HepG2 (cell line): ENCODE data around the gene GRB2. TPM values are rescaled to one million over a fixed set of nuclear protein-coding genes. Genes with fewer than 3 reads are reported as not detected.

Experiments
- ATAC-seq: fragments of 200-7000 bp; cut with Tn5 transposase; 3 replicates; pipeline ENCODE4 v1.9.1; 2020; ENCODE audit warnings: mild to moderate bottlenecking, moderate library complexity
- BruUV-seq: library from RNA; stranded (reverse); fragments of 400-500 nt; replicated peaks from 2 replicates; lab custom pipeline; 2021; lab: Mats Ljungman, UMichigan
- CTCF ChIA-PET: fragments of 300-600 bp; formaldehyde crosslinking; extraction: SDS; loops from one replicate; lab custom pipeline; 2021; ENCODE audit warnings: low total read pairs, inconsistent platforms, low intra/inter-chr PET ratio; lab: Yijun Ruan, JAX
- POLR2A ChIA-PET: fragments of 350-600 bp; sonication (Branson Sonifier 250); formaldehyde crosslinking; loops from one replicate; lab custom pipeline; 2020; ENCODE audit warnings: antibody characterized with exemption, inconsistent platforms; lab: Yijun Ruan, JAX
- DNase-seq: peaks from one replicate; pipeline ENCODE4 v3.0.0-alpha.2; 2015; ENCODE audit warnings: low spot score
- FAIRE-seq: peaks from 3 replicates; lab custom pipeline; 2011; peaks lifted over from hg19 to GRCh38; lab: Jason Lieb, UNC
- H2AFZ ChIP-seq: one replicate; pipeline ENCODE4 v1.6.1; 2011; ENCODE audit warnings: low read length, inconsistent platforms
- H3K27ac ChIP-seq: fragments of 300-600 bp; 3 replicates; pipeline ENCODE4 v1.8.0; 2011; ENCODE audit warnings: mixed run types, mild to moderate bottlenecking, mixed read lengths, low read length, inconsistent platforms; ENCODE audit not compliant: insufficient read depth; ENCODE audit errors: extremely low read length
- H3K27me3 ChIP-seq, 2 experiments: fragments of 200-600 bp in 1 of 2; 2 replicates in 1 of 2; 3 replicates in 1 of 2; pipeline versions ENCODE4 v1.6.0 to v1.8.0; 2011; ENCODE audit warnings: low read length in 2 of 2, mild to moderate bottlenecking in 2 of 2, moderate library complexity in 2 of 2, inconsistent platforms in 1 of 2; ENCODE audit not compliant: insufficient read depth in 2 of 2, control insufficient read depth in 1 of 2
- H3K36me3 ChIP-seq, 2 experiments: fragments of 200-600 bp in 1 of 2; replicated peaks in 1 of 2; 2 replicates in 1 of 2; 3 replicates in 1 of 2; pipeline versions ENCODE4 v1.5.1 to v1.8.0; 2011; ENCODE audit warnings: low read length in 2 of 2, inconsistent platforms in 1 of 2; ENCODE audit not compliant: insufficient read depth in 2 of 2, control insufficient read depth in 1 of 2
- H3K4me1 ChIP-seq: 2 replicates; pipeline ENCODE4 v1.5.1; 2012; ENCODE audit warnings: low read length, inconsistent platforms; ENCODE audit not compliant: insufficient read depth
- H3K4me2 ChIP-seq: 2 replicates; pipeline ENCODE4 v1.6.0; 2011; ENCODE audit warnings: low read depth, low read length, inconsistent platforms
- H3K4me3 ChIP-seq, 3 experiments: fragments of 200-600 bp in 1 of 3; sonication (generic), shearing (Covaris generic) in 1 of 3; replicated peaks in 1 of 3; 2 replicates each; pipeline ENCODE4 v1.5.1; 2011 to 2016; ENCODE audit warnings: low read length in 3 of 3, inconsistent platforms in 2 of 3, low read depth in 2 of 3, mild to moderate bottlenecking in 2 of 3, control low read depth in 1 of 3, mixed read lengths in 1 of 3; ENCODE audit not compliant: insufficient read depth in 1 of 3
- H3K79me2 ChIP-seq: one replicate; pipeline ENCODE4 v1.6.1; 2011; ENCODE audit warnings: low read length, inconsistent platforms; ENCODE audit not compliant: insufficient read depth
- H3K9ac ChIP-seq: 2 replicates; pipeline ENCODE4 v1.6.0; 2011; ENCODE audit warnings: mild to moderate bottlenecking, low read depth, low read length, inconsistent platforms; ENCODE audit not compliant: insufficient read depth
- H3K9me3 ChIP-seq: 2 replicates; pipeline ENCODE4 v1.5.1; 2012; ENCODE audit warnings: mild to moderate bottlenecking, low read length
- H4K20me1 ChIP-seq: 2 replicates; pipeline ENCODE4 v1.6.0; 2011; ENCODE audit warnings: inconsistent platforms, mild to moderate bottlenecking, low read length, moderate library complexity; ENCODE audit not compliant: insufficient read depth
- MYNN ChIP-seq: sonication (generic); formaldehyde crosslinking; IDR thresholded peaks from 2 replicates; pipeline ENCODE4 v1.4.0; 2020; ENCODE audit warnings: mild to moderate bottlenecking, low read depth, missing genetic modification reagents
- RNF219 ChIP-seq: sonication (generic); formaldehyde crosslinking; IDR thresholded peaks from 2 replicates; pipeline ENCODE4 v1.5.0; 2020; ENCODE audit warnings: mild to moderate bottlenecking, missing genetic modification reagents
- ZMYM4 ChIP-seq: sonication (generic); formaldehyde crosslinking; IDR thresholded peaks from 2 replicates; pipeline ENCODE4 v1.8.1; 2023; ENCODE audit warnings: mild to moderate bottlenecking, missing genetic modification reagents
- ZNF674 ChIP-seq: sonication (generic); formaldehyde crosslinking; IDR thresholded peaks from 2 replicates; pipeline ENCODE4 v1.5.0; 2020; ENCODE audit warnings: low read depth, mild to moderate bottlenecking, missing genetic modification reagents
- ZNF780A ChIP-seq: sonication (generic); formaldehyde crosslinking; IDR thresholded peaks from 2 replicates; pipeline ENCODE4 v1.8.0; 2022; ENCODE audit warnings: mild to moderate bottlenecking, missing genetic modification reagents, moderate library complexity
- WGBS: methylation state at CpG from one replicate; pipeline ENCODE4 v1.1.6; 2017; ENCODE audit warnings: low lambda C conversion rate; 5-methylcytosine and 5-hydroxymethylcytosine counted together
- in situ Hi-C: cut with HindIII; loops from 2 replicates; pipeline ENCODE4 v1.10.0; 2017; ENCODE audit warnings: low pct_unique_long_range_greater_than_20kb; ENCODE audit not compliant: extremely low pct_ligation_motif_present
- intact Hi-C: fragments of 100-400 bp; cut with micrococcal nuclease; formaldehyde crosslinking; loops from one replicate; pipeline ENCODE4 v1.10.0; 2022; ENCODE audit not compliant: unreplicated experiment
- polyA plus RNA-seq, 8 experiments: library from polyadenylated mRNA; depleted of rRNA in 3 of 8; stranded (reverse) in 7 of 8; unstranded in 1 of 8; fragments of >200 nt; fragmentation: Illumina TruSeq in 4 of 8; extraction: Trizol in 4 of 8; gene quantifications; 2 replicates each; pipeline versions ENCODE4 v1.2.1 to v1.2.3, GENCODE V29; 2011 to 2016; ENCODE audit warnings: low read depth in 4 of 8, missing spikeins in 1 of 8, mixed read lengths in 1 of 8; ENCODE audit not compliant: insufficient read depth in 1 of 8
- total RNA-seq, 5 experiments: library from RNA; depleted of rRNA; stranded (reverse); fragments of >200 nt; fragmentation: Illumina TruSeq; extraction: Trizol; gene quantifications; 2 replicates each; pipeline ENCODE4 v1.2.3, GENCODE V29; 2016; ENCODE audit warnings: low read depth in 1 of 5

GRB2 gene
- total and polyA plus RNA-seq, 2 of the 13 experiments (the other 11 are each of a cell fraction or from before 2014, with no cell fraction given): 84.6 to 92.3 TPM

GRCh38 chr17:75370286-75370915 is 35.1 kb downstream of the GRB2 start:
- ATAC-seq (no peak), DNase-seq (no peak), FAIRE-seq (no peak)
- Histone ChIP-seq H3K4me3 (no peak overlapping the region), H3K36me3 (peaks cover 7 to 15% of the 10 kb centered on the region in 2 experiments), H3K9me3 (no peaks in the 10 kb centered on the region), H3K9ac (no peak overlapping the region), H4K20me1 (no peaks in the 10 kb centered on the region; the same call in 1 of the 2 replicates), H2AFZ (no peak overlapping the region), H3K79me2 (peaks cover 94% of the 10 kb centered on the region), H3K4me1 (peaks cover 44% of the 10 kb centered on the region), H3K27me3 (no peaks in the 10 kb centered on the region), H3K27ac (no peak overlapping the region), H3K4me2 (no peak overlapping the region)
- TF ChIP-seq ZNF674 (no peak), MYNN (no peak), ZNF780A (CRISPR knock-in tag) (no peak), RNF219 (CRISPR knock-in tag) (no peak), ZMYM4 (CRISPR knock-in tag) (no peak)
- intact Hi-C loops (no loop called here), in situ Hi-C loops (no loop called here)
- TSS peak; percentile 13 for BruUV-seq
- POLR2A ChIA-PET: interaction anchor here (1.2 to 1.5 kb wide), 2 partner anchors 24 to 81 kb away, joined by 3 to 4 read pairs; partner anchors contain the start of gene SLC25A19
- CTCF ChIA-PET: no interaction called here
- 86% methylated on average over 8 of the region's 8 CpGs for WGBS
